Measurements from ENCODE around the gene ZFHX3. TPM values are rescaled to one million over a fixed set of nuclear protein-coding genes. Genes with fewer than 3 reads are reported as not detected.

Gene ZFHX3
- total and polyA plus RNA-seq, 10 donors: 0.47 to 18.5 (median 11.1) TPM

DNA sequence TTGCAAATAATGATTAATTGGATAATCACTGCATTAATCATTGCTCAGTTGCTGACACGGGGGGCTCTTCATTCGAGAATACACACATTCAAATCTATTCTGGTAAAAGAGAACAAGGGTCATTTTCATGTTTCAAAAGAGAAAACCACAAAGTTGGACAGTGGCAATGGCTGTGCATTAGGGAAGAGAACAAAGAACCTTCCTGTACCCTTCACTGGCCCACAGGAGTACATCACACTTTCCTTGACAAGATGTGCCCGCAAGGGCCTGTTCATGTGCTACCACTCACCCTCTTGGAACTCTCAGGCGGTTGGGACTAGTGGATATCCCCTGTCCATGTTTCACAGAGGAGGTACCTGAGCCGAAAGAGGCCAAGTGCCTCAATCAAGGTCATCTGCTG is 223.2 kb downstream of the ZFHX3 start:
- TF ChIP-seq POLR2AphosphoS5 (IDR thresholded peaks at IDR 0.05) (no peak), POLR2A (IDR thresholded peaks at IDR 0.05) (no peak)
- TF ChIP-seq, protein P1, sequence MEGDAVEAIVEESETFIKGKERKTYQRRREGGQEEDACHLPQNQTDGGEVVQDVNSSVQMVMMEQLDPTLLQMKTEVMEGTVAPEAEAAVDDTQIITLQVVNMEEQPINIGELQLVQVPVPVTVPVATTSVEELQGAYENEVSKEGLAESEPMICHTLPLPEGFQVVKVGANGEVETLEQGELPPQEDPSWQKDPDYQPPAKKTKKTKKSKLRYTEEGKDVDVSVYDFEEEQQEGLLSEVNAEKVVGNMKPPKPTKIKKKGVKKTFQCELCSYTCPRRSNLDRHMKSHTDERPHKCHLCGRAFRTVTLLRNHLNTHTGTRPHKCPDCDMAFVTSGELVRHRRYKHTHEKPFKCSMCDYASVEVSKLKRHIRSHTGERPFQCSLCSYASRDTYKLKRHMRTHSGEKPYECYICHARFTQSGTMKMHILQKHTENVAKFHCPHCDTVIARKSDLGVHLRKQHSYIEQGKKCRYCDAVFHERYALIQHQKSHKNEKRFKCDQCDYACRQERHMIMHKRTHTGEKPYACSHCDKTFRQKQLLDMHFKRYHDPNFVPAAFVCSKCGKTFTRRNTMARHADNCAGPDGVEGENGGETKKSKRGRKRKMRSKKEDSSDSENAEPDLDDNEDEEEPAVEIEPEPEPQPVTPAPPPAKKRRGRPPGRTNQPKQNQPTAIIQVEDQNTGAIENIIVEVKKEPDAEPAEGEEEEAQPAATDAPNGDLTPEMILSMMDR (IDR thresholded peaks at IDR 0.05 in 8 of 11, conservative IDR thresholded peaks at IDR 0.05 in 3 of 11): no peak

GRCh38 chr16:72824027-72824426 is 223.9 kb downstream of the ZFHX3 start:
- intact Hi-C loops (cut with DNase I; ENCODE audit: low total_unique reads): no loop called here
- Histone ChIP-seq H3K4me1 (peaks cover 0 to 9% (median 0%) of the 10 kb centered on the region in 6 donors), H3K9me3 (no peaks in the 10 kb centered on the region), H3K27ac (no peak overlapping the region), H3K27me3 (replicated peaks in 1 of 7) (no peaks in the 10 kb centered on the region), H3K4me3 (no peak overlapping the region), H3K36me3 (peaks cover 0 to 2% (median 0%) of the 10 kb centered on the region in 6 donors)
- TF ChIP-seq POLR2A (IDR thresholded peaks at IDR 0.05): no peak
- no peak for TF ChIP-seq POLR2AphosphoS5 (IDR thresholded peaks at IDR 0.05)
- TF ChIP-seq, protein P1 (IDR thresholded peaks at IDR 0.05 in 8 of 11, conservative IDR thresholded peaks at IDR 0.05 in 3 of 11): no peak
- no peak for DNase-seq
- WGBS, 5 donors: 91 to 95% (median 92%) methylated on average over 4 of the region's 4 CpGs

More for the DNA sequence above, 223.2 kb downstream of the ZFHX3 start:
- Histone ChIP-seq H3K4me1 (peaks cover 0 to 9% (median 0%) of the 10 kb centered on the region in 6 donors), H3K36me3 (peaks cover 0 to 9% (median 0%) of the 10 kb centered on the region in 6 donors), H3K9me3 (no peaks in the 10 kb centered on the region), H3K4me3 (no peak overlapping the region), H3K27ac (no peak overlapping the region), H3K27me3 (replicated peaks in 1 of 7) (no peaks in the 10 kb centered on the region)
- no peak for DNase-seq
- intact Hi-C loops (cut with DNase I; ENCODE audit: low total_unique reads): no loop called here
- 89 to 98% (median 91%) methylated on average over 5 of the region's 5 CpGs for WGBS, 5 donors

DNA sequence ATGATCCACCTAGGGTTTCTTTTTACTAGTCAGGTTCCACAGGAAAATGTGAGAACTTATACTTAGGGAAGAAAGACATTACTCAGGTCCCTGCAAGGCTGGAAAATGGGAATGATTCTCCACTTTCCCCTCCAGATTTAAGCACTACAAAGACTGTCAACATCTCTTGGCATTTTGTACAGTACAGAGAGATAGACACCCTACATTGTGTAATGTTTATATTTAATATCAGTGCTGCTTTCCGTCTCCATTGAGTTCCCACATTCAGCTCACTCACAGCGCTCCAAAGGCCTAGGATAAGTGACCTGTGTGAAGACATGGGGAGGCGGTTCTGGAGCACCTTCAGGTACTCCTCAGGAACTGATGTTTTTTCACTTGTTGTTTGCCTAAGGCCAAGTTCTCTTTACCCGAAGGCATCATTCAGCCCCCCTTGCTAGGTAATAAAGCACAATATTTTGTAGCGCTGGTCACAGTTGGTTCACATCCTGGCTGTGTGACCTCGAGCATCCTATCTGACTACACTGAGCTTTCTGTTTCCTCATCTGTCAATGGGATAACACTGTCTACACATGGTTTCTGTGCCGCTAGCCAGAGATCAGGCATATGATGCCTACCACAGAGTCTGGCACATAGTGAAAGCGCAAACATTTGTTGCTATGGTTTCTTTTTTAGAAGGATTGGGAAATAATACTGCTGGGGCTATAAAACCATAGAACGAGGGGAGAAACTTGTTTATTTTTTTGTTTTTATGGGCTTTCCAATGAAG is 226.6 kb downstream of the ZFHX3 start:
- Histone ChIP-seq H3K36me3 (no peaks in the 10 kb centered on the region), H3K4me3 (no peak overlapping the region), H3K27ac (no peak overlapping the region), H3K27me3 (replicated peaks in 1 of 7) (no peaks in the 10 kb centered on the region), H3K9me3 (no peaks in the 10 kb centered on the region), H3K4me1 (no peaks in the 10 kb centered on the region)
- intact Hi-C loops (cut with DNase I; ENCODE audit: low total_unique reads): no loop called here
- DNase-seq: no peak
- 87 to 96% (median 94%) methylated on average over 9 of the region's 9 CpGs for WGBS, 5 donors
- TF ChIP-seq POLR2A (IDR thresholded peaks at IDR 0.05) (no peak), POLR2AphosphoS5 (IDR thresholded peaks at IDR 0.05) (no peak)
- TF ChIP-seq, protein P1 (IDR thresholded peaks at IDR 0.05 in 8 of 11, conservative IDR thresholded peaks at IDR 0.05 in 3 of 11): no peak

DNA sequence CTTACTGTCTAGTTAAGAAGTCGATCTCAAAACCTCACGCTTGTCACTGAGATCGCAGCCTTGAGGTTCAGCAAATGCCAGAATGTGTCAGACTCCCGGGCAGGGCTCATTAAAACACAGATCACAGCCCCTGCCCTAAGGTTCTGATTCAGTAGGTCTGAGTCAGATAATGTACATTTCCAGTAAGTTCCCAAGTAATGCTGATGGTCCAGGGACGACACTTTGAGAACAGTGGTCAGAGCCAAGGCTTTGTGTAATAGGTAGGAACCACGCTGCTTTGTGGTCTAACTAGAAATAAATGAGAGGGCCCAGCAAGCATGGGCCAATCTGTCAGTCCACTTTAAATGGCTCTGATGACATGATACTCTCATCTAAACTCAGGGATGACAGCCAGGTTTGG is 228.6 kb downstream of the ZFHX3 start:
- TF ChIP-seq POLR2AphosphoS5 (IDR thresholded peaks at IDR 0.05) (no peak), POLR2A (IDR thresholded peaks at IDR 0.05) (no peak)
- TF ChIP-seq, protein P1 (IDR thresholded peaks at IDR 0.05 in 8 of 11, conservative IDR thresholded peaks at IDR 0.05 in 3 of 11): no peak
- Histone ChIP-seq H3K4me3 (no peak overlapping the region), H3K27ac (no peak overlapping the region), H3K36me3 (no peaks in the 10 kb centered on the region), H3K9me3 (no peaks in the 10 kb centered on the region), H3K4me1 (no peaks in the 10 kb centered on the region), H3K27me3 (replicated peaks in 1 of 7) (no peaks in the 10 kb centered on the region)
- DNase-seq: no peak
- 81 to 93% (median 91%) methylated on average over 6 of the region's 6 CpGs for WGBS, 5 donors
- intact Hi-C loops (cut with DNase I; ENCODE audit: low total_unique reads): no loop called here
